Ovary (tissue), 9 donors: ENCODE measurements around the gene DRC7. TPM values are rescaled to one million over a fixed set of nuclear protein-coding genes. Genes with fewer than 3 reads are reported as not detected.

ENCODE experiments used
- DNase-seq, 5 donors: peaks; one replicate each; pipeline ENCODE4 v3.0.0-alpha.2; 2019 to 2020
- H3K27ac ChIP-seq, 2 donors: fragments of 200-600 bp; one replicate each; pipeline versions ENCODE4 v1.5.1 to v1.8.0; 2019 to 2022
- H3K27me3 ChIP-seq: fragments of 200-600 bp; one replicate; pipeline ENCODE4 v1.8.0; 2022
- H3K36me3 ChIP-seq: fragments of 200-600 bp; sonication (generic); one replicate; pipeline ENCODE4 v1.5.1; 2019
- H3K4me1 ChIP-seq: one replicate; pipeline ENCODE4 v1.8.1; 2013; ENCODE audit warnings: mild to moderate bottlenecking, moderate library complexity; ENCODE audit not compliant: insufficient read depth
- H3K4me3 ChIP-seq: fragments of 200-600 bp; sonication (generic); one replicate; pipeline ENCODE4 v1.5.1; 2017
- H3K9me3 ChIP-seq, 2 donors: fragments of 200-600 bp in 1 of 2; sonication (generic) in 1 of 2; one replicate each; pipeline versions ENCODE4 v1.5.1 to v1.8.1; 2013 to 2019; ENCODE audit warnings: mild to moderate bottlenecking in 1 of 2, moderate library complexity in 1 of 2
- CTCF ChIP-seq, 3 donors: fragments of 450-650 bp in 2 of 3; fragments of 200-600 bp in 1 of 3; IDR thresholded peaks; one replicate each; pipeline versions ENCODE4 v1.5.1 to v1.8.0; 2016 to 2022; ENCODE audit warnings: antibody characterized with exemption in 3 of 3, mild to moderate bottlenecking in 1 of 3
- EP300 ChIP-seq: sonication (generic); formaldehyde crosslinking; IDR thresholded peaks from one replicate; pipeline ENCODE4 v1.6.1; 2017; ENCODE audit warnings: antibody characterized with exemption
- POLR2A ChIP-seq: fragments of 450-650 bp; IDR thresholded peaks from one replicate; pipeline ENCODE4 v1.6.1; 2017; ENCODE audit warnings: antibody characterized with exemption, mild to moderate bottlenecking, moderate library complexity
- WGBS, 3 donors: extraction: QIAGEN DNeasy Blood & Tissue Kit in 1 of 3; methylation state at CpG; one replicate each; pipeline versions ENCODE4 v1.1.5 to v1.1.7; 2013 to 2017; 5-methylcytosine and 5-hydroxymethylcytosine counted together
- intact Hi-C, 4 donors: fragments of 100-400 bp; cut with DNase I; formaldehyde crosslinking; loops; one replicate each; pipeline versions ENCODE4 v1.11.0 to v1.15.1; 2022 to 2023
- polyA plus RNA-seq, 2 donors: library from polyadenylated mRNA; stranded (reverse); fragments of 200-250 nt in 1 of 2; fragments of 350-450 nt in 1 of 2; fragmentation: Illumina TruSeq in 1 of 2; extraction: RNeasy Lipid Tissue Mini Kit (QIAGEN cat#74804) in 1 of 2; gene quantifications; one replicate each; pipeline ENCODE4 v1.2.3, GENCODE V29; 2013 to 2014
- total RNA-seq, 7 donors: library from RNA; depleted of rRNA in 2 of 7; stranded (reverse); fragments of >200 nt in 2 of 7; fragmentation: NEBNext Ultra II Directional in 3 of 7; extraction: Animal tissue kit (Norgen Biotek cat#: 25700) in 3 of 7; gene quantifications; one replicate each; pipeline versions ENCODE4 v1.1.0 to v1.2.4, GENCODE V29; 2016 to 2023
- donor health status: DM: no; HTN: no; CAD: no; lungs with moderate emphysema.
- donor health status: DM: no; HTN: no; CAD: no.
- donor health status: Bipolar disorder and iron deficiency.
- donor health status: DM: yes; HTN: yes; CAD: no.
- donor health status: DM: no; HTN: no; CAD: no.
- donor health status: DM: yes; HTN: yes; CAD: no.

DRC7 gene
- total and polyA plus RNA-seq, 9 donors = 0.07 to 12.5 (median 0.67) TPM; not detected in 3

DNA sequence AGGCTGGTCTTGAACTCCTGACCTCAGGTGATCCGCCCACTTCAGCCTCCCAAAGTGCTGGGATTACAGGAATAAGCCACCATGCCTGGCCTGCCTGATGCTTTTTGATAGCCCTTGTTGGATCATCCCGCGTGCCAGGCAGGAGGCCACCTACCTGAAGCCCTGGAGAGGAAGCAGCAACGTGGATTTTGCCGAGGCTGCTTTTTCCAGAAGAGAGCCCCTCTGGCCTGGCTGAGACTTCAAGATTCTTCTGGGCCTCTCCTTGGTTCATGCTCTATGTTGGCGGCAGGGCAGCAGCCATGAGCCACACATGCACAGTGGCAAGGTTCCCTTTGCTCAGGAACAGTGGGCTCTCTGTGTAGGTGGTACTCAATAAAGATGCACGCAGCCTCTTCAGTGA lies 52.5 kb downstream of the DRC7 start:
- H3K27me3 ChIP-seq = no peaks in the 10 kb centered on the region
- WGBS, 3 donors = 86 to 93% (median 89%) methylated on average over 7 of the region's 7 CpGs
- intact Hi-C loops = no loop called here

GRCh38 chr16:57747496-57747895 lies 52.9 kb downstream of the DRC7 start:
- Histone ChIP-seq H3K4me1 (no peaks in the 10 kb centered on the region), H3K27ac (no peak overlapping the region), H3K9me3 (no peaks in the 10 kb centered on the region), H3K36me3 (no peaks in the 10 kb centered on the region), H3K4me3 (no peak overlapping the region), H3K27me3 (no peaks in the 10 kb centered on the region)
- intact Hi-C loops = no loop called here
- 85 to 87% (median 86%) methylated on average over 12 of the region's 12 CpGs for WGBS, 3 donors
- no peak for TF ChIP-seq POLR2A
- TF ChIP-seq EP300 = no peak
- TF ChIP-seq CTCF (IDR thresholded peaks at IDR 0.05) = no peak
- no peak for DNase-seq

More for the DNA sequence above, 52.5 kb downstream of the DRC7 start:
- Histone ChIP-seq H3K9me3 (no peaks in the 10 kb centered on the region), H3K36me3 (no peaks in the 10 kb centered on the region), H3K4me3 (no peak overlapping the region), H3K27ac (no peak overlapping the region), H3K4me1 (no peaks in the 10 kb centered on the region)
- no peak for DNase-seq
- TF ChIP-seq EP300 (no peak), POLR2A (no peak), CTCF (IDR thresholded peaks at IDR 0.05) (no peak)

DNA sequence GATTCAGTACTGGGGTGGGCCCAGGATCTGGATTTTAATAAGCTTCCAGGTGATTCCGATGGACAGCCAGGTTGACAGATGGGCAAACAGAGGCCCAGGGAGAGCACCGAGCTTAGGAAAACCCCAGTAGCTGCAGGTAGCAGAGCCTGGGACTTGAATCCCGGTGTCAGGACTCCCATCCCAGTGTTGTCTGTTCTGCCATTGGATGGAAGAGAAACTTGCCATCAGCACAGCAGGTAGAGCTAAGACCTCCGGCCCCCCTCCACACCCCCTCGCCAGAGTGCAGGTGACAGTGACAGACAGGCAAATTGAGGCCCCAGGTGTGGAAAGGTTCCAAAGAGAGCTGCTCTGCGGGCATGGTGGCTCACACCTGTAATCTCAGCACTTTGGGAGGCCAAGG lies 53.4 kb downstream of the DRC7 start:
- Histone ChIP-seq H3K27me3 (no peaks in the 10 kb centered on the region), H3K4me1 (no peaks in the 10 kb centered on the region), H3K4me3 (no peak overlapping the region), H3K36me3 (no peaks in the 10 kb centered on the region), H3K27ac (no peak overlapping the region), H3K9me3 (no peaks in the 10 kb centered on the region)
- DNase-seq = no peak
- TF ChIP-seq POLR2A (no peak), CTCF (IDR thresholded peaks at IDR 0.05) (no peak), EP300 (no peak)
- intact Hi-C loops = no loop called here
- 86 to 92% (median 91%) methylated on average over 6 of the region's 6 CpGs for WGBS, 3 donors

DNA sequence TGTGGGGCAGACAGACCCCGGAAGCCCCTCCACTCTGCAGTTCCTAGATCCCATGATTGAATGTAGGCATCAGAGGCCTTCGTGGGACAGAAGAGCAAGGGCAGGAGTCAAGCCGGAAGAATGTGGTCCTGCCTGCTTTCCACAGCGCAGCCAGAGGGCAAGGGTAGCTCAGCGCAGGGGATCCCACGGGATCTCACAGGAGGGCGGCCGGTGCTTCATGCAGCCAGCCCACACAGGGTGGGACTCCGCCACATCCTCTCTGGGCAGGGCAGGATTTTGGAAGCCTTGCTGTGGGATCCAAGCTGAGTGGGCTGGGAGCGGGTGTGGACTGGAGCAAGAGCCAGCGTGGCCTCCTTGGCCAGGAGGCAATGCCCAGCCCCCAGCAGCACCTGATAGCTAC lies 54.0 kb downstream of the DRC7 start:
- no peaks in the 10 kb centered on the region for H3K9me3 ChIP-seq
- H3K27me3 ChIP-seq = no peaks in the 10 kb centered on the region
- no peak overlapping the region for H3K4me3 ChIP-seq
- H3K36me3 ChIP-seq = no peaks in the 10 kb centered on the region
- H3K27ac ChIP-seq = no peak overlapping the region
- intact Hi-C loops = no loop called here
- WGBS, 3 donors = 75 to 76% (median 75%) methylated on average over 11 of the region's 11 CpGs
- H3K4me1 ChIP-seq = no peaks in the 10 kb centered on the region
- DNase-seq = no peak
- TF ChIP-seq EP300 (no peak), CTCF (IDR thresholded peaks at IDR 0.05) (no peak), POLR2A (no peak)
